SH-SY5Y (cell line): ENCODE data around the gene TMX4.

Experiments used
- GATA2 ChIP-seq: IDR thresholded peaks from 2 replicates; pipeline ENCODE4 v1.6.1; 2011; ENCODE audit warnings: mild to moderate bottlenecking, low read depth, low read length
- GATA3 ChIP-seq: IDR thresholded peaks from 2 replicates; pipeline ENCODE4 v1.6.1; 2011; ENCODE audit warnings: low read depth, mild to moderate bottlenecking, low read length, moderate library complexity

DNA sequence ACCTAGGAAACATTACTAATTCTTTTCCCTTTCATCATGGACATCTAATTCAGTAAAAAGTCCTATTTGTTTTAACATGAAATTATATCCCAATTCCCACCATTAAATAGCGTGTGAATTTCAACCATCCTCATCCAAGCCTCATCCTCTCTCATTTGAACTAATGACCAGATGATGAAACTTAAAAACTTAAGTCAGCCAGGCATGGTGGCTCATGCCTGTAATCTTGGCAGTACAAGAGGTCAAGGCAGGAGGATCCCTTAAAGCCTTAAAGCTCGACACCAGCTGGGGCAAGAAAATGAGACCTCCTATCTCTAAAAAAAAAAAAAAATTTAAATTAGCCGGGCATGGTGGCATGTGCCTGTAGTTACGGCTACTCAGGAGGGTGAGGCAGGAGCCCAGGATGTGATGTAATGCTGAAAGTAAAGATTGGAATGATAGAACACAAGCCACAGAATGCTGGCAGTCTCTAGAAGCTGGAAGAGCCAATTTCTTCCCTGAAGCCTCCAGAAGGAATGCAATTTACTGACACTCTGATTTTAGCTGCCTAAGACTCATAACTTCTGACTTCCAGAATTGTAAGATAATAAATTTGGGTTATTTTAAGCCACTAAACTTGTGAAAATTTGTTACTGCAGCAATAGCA is 52.2 kb downstream of the TMX4 start:
- TF ChIP-seq GATA2 (no peak), GATA3 (no peak)
